Right lobe of liver (tissue), 6 donors: ENCODE results near the gene ATP7B. TPM values are rescaled to one million over a fixed set of nuclear protein-coding genes. Genes with fewer than 3 reads are reported as not detected.
A peak's percentile ranks its signal among the peaks of the same experiment; 100 is the strongest.

Experiments
- ATAC-seq, 4 donors: fragments of 200-7000 bp; cut with Tn5 transposase; one replicate each; pipeline ENCODE4 v1.9.1; 2020; ENCODE audit warnings: mild to moderate bottlenecking in 4 of 4, moderate library complexity in 4 of 4
- DNase-seq, 3 donors: peaks; one replicate each; pipeline ENCODE4 v3.0.0-alpha.2; 2020
- H3K27ac ChIP-seq, 3 donors: fragments of 200-600 bp; one replicate each; pipeline ENCODE4 v1.8.0; 2022
- H3K27me3 ChIP-seq, 2 donors: fragments of 200-600 bp; one replicate each; pipeline ENCODE4 v1.8.0; 2022
- H3K36me3 ChIP-seq, 4 donors: fragments of 200-600 bp; sonication (generic) in 1 of 4; one replicate each; pipeline versions ENCODE4 v1.5.1 to v1.8.0; 2017 to 2022; ENCODE audit warnings: control low read depth in 1 of 4
- H3K4me1 ChIP-seq, 4 donors: fragments of 200-600 bp; sonication (generic) in 1 of 4; one replicate each; pipeline versions ENCODE4 v1.5.1 to v1.8.0; 2017 to 2022; ENCODE audit warnings: control low read depth in 1 of 4
- H3K4me3 ChIP-seq, 3 donors: fragments of 200-600 bp; one replicate each; pipeline ENCODE4 v1.8.0; 2022
- H3K9me3 ChIP-seq, 4 donors: fragments of 200-600 bp; sonication (generic) in 1 of 4; one replicate each; pipeline versions ENCODE4 v1.5.1 to v1.8.0; 2017 to 2022; ENCODE audit warnings: control low read depth in 1 of 4
- CTCF ChIP-seq, 4 donors: fragments of 200-600 bp in 3 of 4; fragments of 450-650 bp in 1 of 4; IDR thresholded peaks; one replicate each; pipeline versions ENCODE4 v1.5.1 to v1.8.0; 2016 to 2022; ENCODE audit warnings: antibody characterized with exemption in 4 of 4, mild to moderate bottlenecking in 2 of 4
- POLR2A ChIP-seq: fragments of 450-650 bp; IDR thresholded peaks from one replicate; pipeline ENCODE4 v1.6.1; 2017; ENCODE audit warnings: antibody characterized with exemption, mild to moderate bottlenecking
- WGBS: methylation state at CpG from one replicate; pipeline ENCODE4 v1.1.6; 2018; ENCODE audit warnings: low coverage, low lambda C conversion rate; ENCODE audit not compliant: insufficient coverage; ENCODE audit errors: missing lambda C conversion rate; 5-methylcytosine and 5-hydroxymethylcytosine counted together
- intact Hi-C, 2 donors: fragments of 100-400 bp; cut with DNase I; formaldehyde crosslinking; loops; one replicate each; pipeline versions ENCODE4 v1.11.2 to v1.14.1; 2022
- total RNA-seq, 6 experiments: library from RNA; depleted of rRNA in 2 of 6; stranded (reverse); fragments of >200 nt in 2 of 6; fragmentation: NEBNext Ultra II Directional in 3 of 6; extraction: Animal tissue kit (Norgen Biotek cat#: 25700) in 3 of 6; gene quantifications; one replicate each; pipeline versions ENCODE4 v1.1.0 to v1.2.4, GENCODE V29; 2016 to 2023
- donor health status: DM: no; HTN: yes; CAD: no.
- donor health status: DM: no; HTN: no; CAD: no.
- donor health status: DM: no; HTN: no; CAD: no.
- donor health status: DM: no; HTN: yes; CAD: no.
- donor health status: DM: no; HTN: yes; CAD: no.

ATP7B gene
- total RNA-seq, 6 experiments from 2014 or later, result 17.1 to 27.6 (median 21.6) TPM

GRCh38 chr13:52025475-52026245, 14.4 kb upstream of the ATP7B start:
- DNase-seq, result no peak
- peaks cover 0 to 3% (median 0%) of the 10 kb centered on the region in 4 donors for H3K36me3 ChIP-seq
- 64% methylated on average over 8 of the region's 8 CpGs for WGBS
- H3K4me3 ChIP-seq, result no peak overlapping the region
- ATAC-seq, result peak; percentile 83 to 91 (median 88)
- H3K27ac ChIP-seq, result peak overlapping the region in 2 of 3 donors; percentile 18 to 19
- H3K27me3 ChIP-seq, result no peaks in the 10 kb centered on the region
- H3K9me3 ChIP-seq, result no peaks in the 10 kb centered on the region
- peaks cover 0 to 27% (median 7%) of the 10 kb centered on the region in 4 donors for H3K4me1 ChIP-seq
- intact Hi-C loops, result no loop called here
- no peak for TF ChIP-seq POLR2A
- TF ChIP-seq CTCF (IDR thresholded peaks at IDR 0.05), result no peak

- Histone ChIP-seq H3K4me3 (no peak within 1 kb of the TSS), H3K27me3 (no peaks in the 10 kb centered on the region), H3K36me3 (peaks cover 0 to 14% (median 0%) of the 10 kb centered on the region in 4 donors), H3K4me1 (peaks cover 0 to 27% (median 7%) of the 10 kb centered on the region in 4 donors), H3K9me3 (no peaks in the 10 kb centered on the region), H3K27ac (peak within 1 kb of the TSS in 1 of 3 donors; percentile 19)
- WGBS, result 92% methylated on average over 3 of the region's 3 CpGs
- no peak for DNase-seq
- intact Hi-C loops, result no loop called here
- no peak for TF ChIP-seq POLR2A
- no peak for TF ChIP-seq CTCF (IDR thresholded peaks at IDR 0.05)
- ATAC-seq, result no peak
Measured at GRCh38 chr13:52024481-52024880, 13.2 kb upstream of the ATP7B start, which contains the start of gene UTP14C. Gene UTP14C (plus strand): TSS chr13:52024691. CDS start chr13:52028805, 4,114 bp downstream.

- Histone ChIP-seq H3K4me3 (no peak overlapping the region), H3K4me1 (peaks cover 0 to 27% (median 7%) of the 10 kb centered on the region in 4 donors), H3K27ac (no peak overlapping the region), H3K27me3 (no peaks in the 10 kb centered on the region), H3K36me3 (peaks cover 0 to 14% (median 0%) of the 10 kb centered on the region in 4 donors), H3K9me3 (no peaks in the 10 kb centered on the region)
- intact Hi-C loops, result no loop called here
- DNase-seq (no peak), ATAC-seq (no peak)
- WGBS, result 100% methylated on average over 2 of the region's 2 CpGs
- TF ChIP-seq CTCF (IDR thresholded peaks at IDR 0.05) (no peak), POLR2A (no peak)
Measured at GRCh38 chr13:52022356-52022755, 11.1 kb upstream of the ATP7B start.

GRCh38 chr13:52020191-52020590, 8.9 kb upstream of the ATP7B start:
- 96% methylated on average over 3 of the region's 3 CpGs for WGBS

More at GRCh38 chr13:52020191-52020590, 8.9 kb upstream of the ATP7B start:
- Histone ChIP-seq H3K4me3 (no peak overlapping the region), H3K27ac (no peak overlapping the region), H3K36me3 (peaks cover 0 to 14% (median 0%) of the 10 kb centered on the region in 4 donors), H3K27me3 (no peaks in the 10 kb centered on the region), H3K9me3 (no peaks in the 10 kb centered on the region), H3K4me1 (peaks cover 0 to 6% (median 0%) of the 10 kb centered on the region in 4 donors)
- ATAC-seq, result no peak
- DNase-seq, result no peak
- intact Hi-C loops, result no loop called here
- TF ChIP-seq CTCF (IDR thresholded peaks at IDR 0.05) (no peak), POLR2A (no peak)
